HL-60/S4 (cell line): Measurements from ENCODE around the gene PPP2R5C.
"Not testable (repeated sequence)": the region's sequence is repeated elsewhere in the genome, so short reads cannot be mapped to it uniquely, and the experiment has no call there.

ENCODE experiments used
- in situ Hi-C: fragments of 300-500 bp; cut with MboI; formaldehyde crosslinking; loops from 2 replicates; pipeline ENCODE4 v1.14.3; 2022; ENCODE audit warnings: low sequenced_read_pairs

PPP2R5C gene

DNA sequence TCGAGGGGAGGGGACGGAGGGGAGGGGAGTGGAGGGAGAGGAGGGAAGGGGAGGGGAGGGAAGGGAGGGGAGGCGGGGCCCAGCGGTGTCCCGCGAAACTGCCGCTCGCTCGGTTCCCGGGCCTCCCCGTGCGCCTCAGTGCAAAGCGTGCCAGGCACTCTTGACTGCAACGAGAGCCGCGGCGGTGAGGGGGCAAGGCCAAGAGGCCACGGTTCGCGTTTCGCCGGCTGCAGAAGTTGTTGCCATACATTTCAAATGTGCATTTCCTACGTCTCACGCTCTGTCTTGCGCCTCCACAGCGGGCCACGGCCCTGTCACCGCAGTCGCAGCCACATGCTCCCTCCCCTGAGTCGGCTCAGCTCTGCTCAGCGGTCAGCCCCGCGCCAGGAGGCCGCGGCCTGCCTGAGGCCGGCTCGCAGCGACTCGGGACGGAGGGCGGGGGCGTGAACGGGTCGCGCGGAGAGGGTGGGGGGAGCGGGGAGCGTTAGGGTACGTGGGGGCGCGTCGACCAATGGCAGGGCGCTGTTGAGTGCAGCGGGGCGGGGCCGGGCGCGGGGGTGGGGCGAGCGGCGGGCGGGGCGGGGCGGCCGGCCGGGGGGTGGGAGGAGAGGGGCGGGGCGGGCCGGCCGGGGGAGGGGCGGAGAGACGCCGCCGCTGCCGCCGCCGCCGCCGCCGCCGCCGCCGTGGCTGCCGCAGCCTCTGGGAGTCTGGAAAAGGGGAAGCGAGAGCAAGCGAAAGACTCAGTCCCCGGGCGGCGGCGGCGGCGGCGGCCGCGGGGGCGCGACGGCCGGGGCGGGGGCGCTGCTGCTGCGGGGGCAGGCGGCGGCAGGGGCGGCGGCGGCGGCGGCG, at the start of gene PPP2R5C:
Gene PPP2R5C, plus strand, starts transcription at position 678 of the 849 bp plus-strand sequence. CDS start 185 bp downstream, outside the sequence.
- in situ Hi-C loops = no loop called here

DNA sequence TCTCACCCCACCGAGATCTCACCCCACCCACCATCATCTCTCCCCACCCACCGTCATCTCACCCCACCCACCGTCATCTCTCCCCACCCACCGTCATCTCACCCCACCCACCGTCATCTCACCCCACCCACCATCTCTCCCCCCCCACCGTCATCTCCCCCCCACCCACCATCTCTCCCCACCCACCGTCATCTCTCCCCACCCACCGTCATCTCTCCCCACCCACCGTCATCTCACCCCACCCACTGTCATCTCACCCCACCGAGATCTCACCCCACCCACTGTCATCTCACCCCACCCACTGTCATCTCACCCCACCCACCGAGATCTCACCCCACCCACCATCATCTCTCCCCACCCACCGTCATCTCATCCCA, 49.7 kb upstream of the PPP2R5C start:
- in situ Hi-C loops = loop anchor here (25.0 kb wide), 1 partner anchor 600 kb away; the partner anchor contains the start of genes MOK and ZNF839

DNA sequence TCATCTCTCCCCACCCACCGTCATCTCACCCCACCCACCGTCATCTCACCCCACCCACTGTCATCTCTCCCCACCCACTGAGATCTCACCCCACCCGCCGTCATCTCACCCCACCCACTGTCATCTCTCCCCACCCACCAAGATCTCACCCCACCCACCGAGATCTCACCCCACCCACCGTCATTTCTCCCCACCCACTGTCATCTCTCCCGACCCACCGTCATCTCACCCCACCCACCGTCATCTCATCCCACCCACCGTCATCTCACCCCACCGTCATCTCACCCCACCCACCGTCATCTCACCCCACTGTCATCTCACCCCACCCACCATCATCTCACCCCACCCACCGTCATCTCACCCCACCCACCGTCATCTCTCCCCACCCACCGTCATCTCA, 49.2 kb upstream of the PPP2R5C start:
- in situ Hi-C loops = loop anchor here (25.0 kb wide), 1 partner anchor 600 kb away; the partner anchor contains the start of genes MOK and ZNF839

DNA sequence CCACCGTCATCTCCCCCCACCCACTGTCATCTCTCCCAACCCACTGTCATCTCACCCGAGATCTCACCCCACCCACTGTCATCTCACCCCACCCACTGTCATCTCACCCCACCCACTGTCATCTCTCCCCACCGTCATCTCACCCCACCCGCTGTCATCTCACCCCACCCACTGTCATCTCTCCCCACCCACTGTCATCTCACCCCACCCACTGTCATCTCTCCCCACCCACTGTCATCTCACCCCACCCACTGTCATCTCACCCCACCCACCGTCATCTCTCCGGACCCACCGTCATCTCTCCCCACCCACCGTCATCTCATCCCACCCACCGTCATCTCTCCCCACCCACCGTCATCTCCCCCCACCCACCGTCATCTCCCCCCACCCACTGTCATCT, 48.4 kb upstream of the PPP2R5C start:
- in situ Hi-C loops = loop anchor here (25.0 kb wide), 1 partner anchor 599 kb away; the partner anchor contains the start of genes MOK and ZNF839

DNA sequence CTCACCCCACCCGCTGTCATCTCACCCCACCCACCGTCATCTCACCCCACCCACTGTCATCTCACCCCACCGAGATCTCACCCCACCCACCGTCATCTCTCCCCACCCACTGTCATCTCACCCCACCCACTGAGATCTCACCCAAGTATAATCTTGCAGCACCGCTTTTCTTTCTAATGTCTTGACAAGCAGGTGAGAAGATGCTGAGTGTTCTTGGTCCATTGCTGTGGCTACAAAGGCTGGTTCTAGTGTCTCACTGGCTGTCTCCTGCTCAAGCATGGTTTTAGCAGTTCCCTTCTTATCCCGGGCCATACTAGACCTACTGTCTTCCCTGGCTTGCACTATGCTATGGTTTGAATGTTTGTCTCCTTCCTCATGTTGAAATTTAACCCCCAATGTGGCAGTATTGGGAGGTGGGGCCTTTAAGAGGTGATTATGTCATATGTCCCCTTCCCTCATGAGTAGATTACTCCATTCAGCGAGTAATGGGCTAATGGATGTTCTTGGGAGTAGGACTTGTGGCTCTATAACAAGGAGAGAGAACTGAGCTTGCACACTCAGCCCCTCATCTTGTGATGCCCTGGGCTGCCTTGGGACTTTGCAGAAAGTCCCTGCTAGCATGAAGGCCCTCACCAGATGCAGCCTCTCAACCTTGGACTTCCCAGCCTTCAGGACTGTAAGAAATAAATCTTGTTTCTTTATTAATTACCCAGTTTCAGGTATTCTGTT, 47.7 kb upstream of the PPP2R5C start:
- in situ Hi-C loops = loop anchor here (25.0 kb wide), 1 partner anchor 599 kb away; the partner anchor contains the start of genes MOK and ZNF839

DNA sequence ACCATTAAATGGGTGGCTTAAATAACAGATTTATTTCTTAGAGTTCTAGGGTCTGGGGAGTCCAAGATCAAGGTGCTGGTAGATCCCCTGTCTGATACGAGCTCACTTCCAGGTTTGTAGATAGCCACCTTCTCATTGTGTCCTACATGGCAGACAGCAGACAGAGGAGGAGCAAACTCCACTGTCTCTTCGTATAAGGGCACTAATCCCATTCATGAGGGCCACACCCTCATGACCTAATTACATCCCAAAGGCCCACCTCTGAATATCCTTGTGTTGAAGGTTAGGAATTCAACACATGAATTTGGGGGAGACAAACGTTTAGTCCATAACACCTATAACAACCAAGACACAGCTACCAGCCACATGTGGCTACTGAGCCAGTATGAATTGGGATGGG, 47.1 kb upstream of the PPP2R5C start:
- in situ Hi-C loops = loop anchor here (25.0 kb wide), 1 partner anchor 598 kb away; the partner anchor contains the start of genes MOK and ZNF839

DNA sequence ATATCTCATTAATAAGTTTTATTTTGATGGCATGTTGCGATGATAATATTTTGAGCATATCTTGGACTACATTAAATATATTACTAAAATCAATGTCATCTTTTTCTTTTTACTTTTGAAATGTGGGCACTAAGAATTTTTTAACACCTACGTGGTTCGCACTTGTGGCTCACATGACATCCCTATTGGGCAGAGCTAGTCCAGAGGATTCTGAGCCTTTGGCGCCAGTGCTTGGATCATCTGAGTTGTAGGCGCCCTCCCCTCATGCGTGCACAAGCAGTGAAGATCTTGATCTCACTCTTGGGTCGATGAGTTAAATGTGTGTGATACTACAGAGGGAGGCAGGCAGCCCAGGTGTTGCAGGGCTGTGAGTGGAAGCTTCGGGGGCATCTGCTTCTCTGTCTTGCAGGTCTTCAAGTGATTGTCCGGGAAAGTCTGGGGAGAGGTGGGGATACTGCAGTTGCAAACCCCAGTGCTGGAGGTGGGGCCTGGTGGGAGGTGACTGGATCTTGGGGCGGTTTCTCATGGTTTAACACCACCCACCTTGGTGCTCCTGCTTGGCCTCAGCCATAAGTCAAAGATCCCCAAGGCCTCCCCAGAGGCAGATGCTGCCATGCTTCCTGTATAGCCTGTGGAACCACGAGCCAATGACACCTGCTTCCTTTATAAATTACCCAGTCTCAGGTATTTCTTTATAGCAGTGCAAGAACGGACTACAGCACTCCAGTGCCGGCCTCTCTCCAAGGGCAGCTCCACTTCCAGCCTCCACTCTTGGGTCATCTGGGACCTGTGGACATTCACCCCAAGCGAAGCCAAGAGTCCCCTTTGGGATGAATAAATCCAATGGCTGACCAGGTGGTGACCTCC, 46.1 kb upstream of the PPP2R5C start:
- in situ Hi-C loops = loop anchor here (25.0 kb wide), 1 partner anchor 597 kb away; the partner anchor contains the start of genes MOK and ZNF839

DNA sequence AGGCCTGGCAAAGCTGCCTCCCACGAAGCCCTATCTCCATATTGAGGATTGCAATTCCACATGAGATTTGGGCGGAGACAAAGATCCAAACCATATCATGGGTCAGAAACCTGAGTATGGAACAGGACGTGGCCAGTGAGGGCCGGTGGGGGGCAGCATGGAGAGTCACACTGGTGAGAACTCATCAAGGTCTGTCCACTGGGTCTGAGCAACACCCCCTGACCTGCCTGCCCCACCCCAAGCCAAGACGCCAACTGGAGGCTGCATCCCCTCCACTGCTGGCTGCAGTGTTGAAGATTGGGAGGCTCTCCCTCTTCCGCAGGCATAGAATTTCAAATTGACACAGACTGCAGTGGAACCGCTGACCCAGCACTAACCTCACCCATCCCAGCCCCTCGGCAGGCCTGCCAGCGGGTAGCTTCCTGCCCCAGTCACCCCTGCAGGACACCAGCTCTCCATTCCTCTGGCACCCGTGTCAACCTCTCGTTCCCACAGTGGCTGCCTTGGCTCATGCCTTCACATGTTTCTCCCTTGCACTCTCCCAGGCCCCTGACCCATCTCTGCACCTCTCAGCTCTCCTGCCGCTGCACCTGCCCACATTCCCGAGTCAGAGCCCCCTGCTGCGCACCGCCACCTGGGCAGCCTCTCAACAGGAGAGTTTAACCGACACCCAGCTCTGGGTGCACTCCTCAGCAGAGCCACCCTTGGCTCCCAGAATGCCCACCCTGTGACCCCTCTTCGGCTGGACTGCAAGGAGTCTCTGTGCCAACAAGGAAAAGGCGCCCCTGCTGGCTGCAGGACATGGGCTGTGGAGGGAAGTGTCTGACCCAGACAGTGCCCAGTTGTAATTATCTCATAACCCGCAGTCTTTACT, 45.2 kb upstream of the PPP2R5C start:
- in situ Hi-C loops = loop anchor here (25.0 kb wide), 1 partner anchor 596 kb away; the partner anchor contains the start of genes MOK and ZNF839

DNA sequence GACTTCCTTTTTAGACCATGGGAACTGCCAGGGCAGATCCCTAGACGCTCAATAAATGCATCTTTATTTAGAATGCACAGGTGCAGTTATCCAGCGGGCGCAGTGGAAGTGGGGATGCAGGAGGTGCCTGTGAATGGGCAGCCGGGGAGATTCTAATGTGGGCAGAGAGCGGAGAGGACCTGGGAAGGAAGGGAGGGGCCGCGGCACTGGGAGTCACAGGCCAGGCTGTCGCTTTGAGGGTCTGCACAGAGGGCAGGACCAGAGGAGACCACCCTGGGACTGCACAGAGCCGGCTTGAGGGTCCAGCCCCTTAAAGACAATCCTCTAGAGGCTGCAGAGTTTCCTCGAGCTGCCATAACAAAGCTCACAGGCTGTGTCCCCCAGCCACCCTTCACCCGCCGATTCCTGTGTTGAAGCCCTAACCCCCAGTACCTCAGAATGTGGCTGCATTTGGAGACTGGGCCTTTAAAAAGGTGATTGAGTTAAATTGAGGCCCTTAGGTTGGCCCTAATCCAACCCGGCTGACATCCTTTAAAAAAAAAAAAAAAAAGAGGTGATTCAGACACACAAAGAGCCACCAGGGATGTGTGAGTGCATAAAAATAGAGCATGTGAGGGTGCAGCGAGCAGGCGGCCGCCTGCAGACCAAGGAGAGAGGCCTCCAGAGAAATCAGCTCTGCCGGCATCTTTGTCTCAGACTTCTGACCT, 44.4 kb upstream of the PPP2R5C start:
- in situ Hi-C loops = loop anchor here (25.0 kb wide), 1 partner anchor 595 kb away; the partner anchor contains the start of genes MOK and ZNF839

DNA sequence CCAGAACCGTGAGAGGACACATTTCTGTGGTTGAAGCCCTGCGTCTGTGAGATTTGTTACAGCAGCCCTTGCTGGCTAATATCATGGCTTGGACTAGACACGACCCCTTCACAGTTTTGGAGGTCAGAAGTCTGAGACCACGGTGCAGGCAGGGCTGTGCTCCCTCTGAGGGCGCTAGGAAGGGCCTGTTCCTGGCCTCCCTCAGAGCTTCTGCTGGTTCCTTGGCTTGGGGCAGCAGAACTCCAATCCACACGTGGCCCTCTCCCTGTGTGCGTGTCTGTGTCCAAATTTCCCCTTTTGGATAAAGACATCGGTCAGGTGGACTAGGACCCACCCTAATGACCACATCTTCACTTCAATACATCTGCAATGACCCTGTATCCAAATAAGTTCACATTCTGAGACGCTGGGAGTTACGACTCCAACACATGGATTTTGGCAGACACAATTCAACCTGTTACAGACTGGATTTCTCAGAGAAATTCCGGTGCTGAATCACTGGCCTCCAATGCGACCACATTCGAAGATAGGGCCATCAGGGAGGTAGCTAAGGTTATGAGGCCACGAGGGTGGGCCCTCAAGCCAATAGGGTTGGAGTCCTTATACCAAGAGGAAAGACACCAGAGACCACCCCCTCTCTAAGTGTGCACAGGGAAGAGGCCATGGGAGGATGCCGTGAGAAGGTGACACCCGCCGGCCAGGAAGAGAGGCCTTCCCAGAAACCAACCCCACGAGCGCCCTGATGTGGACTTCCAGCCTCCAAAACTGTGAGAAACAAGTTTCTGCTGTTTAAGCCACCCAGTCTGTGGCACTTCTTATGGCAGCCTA, 43.6 kb upstream of the PPP2R5C start:
- in situ Hi-C loops = loop anchor here (25.0 kb wide), 1 partner anchor 594 kb away; the partner anchor contains the start of genes MOK and ZNF839

DNA sequence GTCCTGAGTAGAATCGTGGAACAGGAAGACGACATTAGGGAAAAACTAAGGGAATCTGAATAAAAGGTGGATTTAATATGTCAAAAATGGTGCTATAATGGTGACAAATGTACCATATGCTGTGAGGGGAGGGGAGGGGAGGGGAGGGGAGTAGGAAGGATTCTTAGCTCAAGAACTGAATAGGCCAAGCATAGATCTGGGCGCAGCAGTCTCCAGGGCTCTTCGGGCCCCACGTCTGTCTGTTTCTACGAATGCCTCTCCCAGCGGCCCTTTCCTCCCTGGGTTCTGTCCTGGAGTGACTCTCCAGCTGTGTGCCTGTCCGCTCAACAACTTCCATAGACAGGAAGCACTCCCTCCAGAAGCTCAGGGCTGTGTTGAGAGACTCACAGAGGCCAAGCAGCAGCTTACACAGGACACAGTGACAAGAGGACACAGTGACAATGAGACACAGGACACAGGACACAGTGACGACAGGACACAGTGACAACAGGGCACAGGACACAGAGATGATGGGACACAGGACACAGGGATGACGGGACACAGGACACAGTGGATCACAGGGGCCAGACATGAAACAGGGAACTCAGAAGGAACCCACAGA, 42.4 kb upstream of the PPP2R5C start:
- in situ Hi-C loops = loop anchor here (25.0 kb wide), 1 partner anchor 593 kb away; the partner anchor contains the start of genes MOK and ZNF839

DNA sequence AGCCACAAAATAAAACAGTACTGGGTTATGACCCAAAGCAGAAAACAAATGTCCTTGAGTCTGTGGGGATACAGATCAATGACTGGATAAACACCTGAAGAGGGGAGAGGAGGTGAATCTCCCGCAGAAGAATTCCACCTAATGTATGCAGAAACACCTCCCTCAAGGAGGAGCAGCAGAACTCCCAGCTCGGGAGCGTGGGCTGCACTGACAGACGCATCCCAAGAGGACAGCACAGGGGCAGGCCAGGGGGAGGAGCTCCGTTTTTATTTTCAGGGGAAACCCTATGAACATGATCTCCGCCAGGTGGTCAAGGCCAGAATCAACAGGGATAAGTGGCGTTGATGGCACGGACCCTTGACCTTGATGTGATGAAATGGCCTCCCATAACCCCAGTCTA, 41.8 kb upstream of the PPP2R5C start:
- in situ Hi-C loops = loop anchor here (25.0 kb wide), 1 partner anchor 593 kb away; the partner anchor contains the start of genes MOK and ZNF839

DNA sequence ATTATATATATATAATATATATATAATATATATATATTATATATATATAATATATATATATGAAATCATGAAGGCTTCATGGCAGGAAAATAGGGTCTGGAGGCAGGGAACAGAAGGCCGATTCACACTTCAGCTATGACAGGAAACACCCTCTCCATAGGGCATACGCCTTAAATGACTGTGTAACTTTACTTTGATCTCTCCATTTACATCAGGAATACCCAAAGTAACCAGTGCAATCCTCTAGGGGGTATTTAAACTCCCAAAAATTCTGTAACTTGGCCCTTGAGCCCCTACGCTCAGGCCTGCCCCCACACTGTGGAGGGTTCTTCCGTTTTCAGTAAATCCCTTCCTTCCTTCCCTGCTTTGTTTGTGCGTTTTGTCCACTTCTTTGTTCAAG, 40.4 kb upstream of the PPP2R5C start:
- in situ Hi-C loops = loop anchor here (25.0 kb wide), 1 partner anchor 591 kb away; the partner anchor contains the start of genes MOK and ZNF839

DNA sequence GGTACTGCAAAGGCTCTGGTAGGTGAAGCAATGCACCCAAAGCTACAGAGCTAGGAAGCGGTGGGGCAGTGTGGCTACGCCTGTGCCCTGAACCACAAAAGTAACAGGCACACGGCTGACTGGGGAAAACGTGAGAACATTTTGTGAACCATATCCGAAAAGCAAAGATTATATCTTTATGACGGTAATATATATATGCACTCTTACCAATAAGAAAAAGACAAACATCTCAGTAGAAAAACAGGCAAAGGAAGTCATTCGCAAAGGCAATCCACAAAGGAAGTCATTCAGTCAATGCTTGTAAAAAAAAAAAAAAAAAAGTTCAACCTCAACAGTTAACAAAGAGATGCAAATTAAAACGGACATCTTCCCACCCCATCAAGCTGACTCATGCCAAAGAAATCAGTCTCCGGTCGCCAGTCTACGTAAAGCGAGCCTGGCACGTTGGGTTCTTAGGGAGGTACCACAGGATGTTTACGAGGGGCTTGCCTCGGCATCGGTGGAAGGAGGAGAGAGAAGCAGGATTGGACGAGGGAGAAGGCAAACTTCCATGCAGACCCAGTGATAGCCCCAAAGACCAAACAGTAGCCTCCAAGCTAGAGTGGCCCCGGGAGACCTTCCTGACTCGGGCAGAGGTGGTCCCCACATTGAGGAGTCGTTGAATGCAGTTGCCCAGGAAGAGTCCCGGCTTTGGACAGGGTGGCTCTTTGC, 39.4 kb upstream of the PPP2R5C start:
- in situ Hi-C loops = loop anchor here (25.0 kb wide), 1 partner anchor 590 kb away; the partner anchor contains the start of genes MOK and ZNF839

DNA sequence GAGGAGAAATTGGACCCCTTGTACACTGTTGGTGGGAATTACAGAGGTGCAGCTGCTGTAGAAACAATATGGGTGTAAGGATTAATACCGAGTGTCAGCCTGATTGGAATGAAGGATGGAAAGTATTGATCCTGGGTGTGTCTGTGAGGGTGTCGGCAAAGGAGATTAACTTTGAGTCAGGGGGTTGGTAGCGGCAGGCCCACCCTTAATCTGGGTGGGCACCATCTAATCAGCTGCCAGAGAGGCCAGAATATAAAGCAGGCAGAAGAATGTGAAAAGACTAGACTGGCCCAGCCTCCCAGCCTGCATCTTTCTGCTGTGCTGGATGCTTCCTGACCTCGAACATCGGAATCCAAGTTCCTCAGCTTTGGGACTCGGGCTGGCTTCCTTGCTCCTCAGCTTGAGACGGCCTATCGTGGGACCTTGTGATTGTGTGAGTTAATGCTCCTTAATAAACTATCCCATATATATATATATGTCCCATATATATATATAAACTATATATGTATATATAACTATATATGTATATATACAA, 38.4 kb upstream of the PPP2R5C start:
- in situ Hi-C loops = loop anchor here (25.0 kb wide), 1 partner anchor 589 kb away; the partner anchor contains the start of genes MOK and ZNF839

DNA sequence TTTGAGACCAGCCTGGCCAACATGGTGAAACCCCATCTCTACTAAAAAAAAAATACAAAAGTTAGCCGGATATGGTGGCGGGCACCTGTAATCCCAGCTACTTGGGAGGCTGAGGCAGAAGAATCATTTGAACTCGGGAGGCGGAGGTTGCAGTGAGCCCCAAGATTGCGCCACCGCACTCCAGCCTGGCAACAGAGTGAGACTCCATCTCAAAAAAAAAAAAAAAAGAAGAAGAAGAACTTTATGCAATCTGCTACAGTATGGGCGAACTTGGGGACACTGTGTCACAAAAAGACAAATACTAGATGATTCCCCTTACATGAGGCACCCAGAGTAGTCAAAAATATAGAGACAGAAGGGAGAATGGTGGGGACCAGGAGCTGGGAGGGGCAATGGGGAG, 35.9 kb upstream of the PPP2R5C start:
- in situ Hi-C loops = not testable (repeated sequence)
